K562 (cell line): ENCODE measurements around the gene CD4. TPM values are rescaled to one million over a fixed set of nuclear protein-coding genes. Genes with fewer than 3 reads are reported as not detected.

Experiments used
- DDX20 ChIP-seq: fragments of 450-650 bp; IDR thresholded peaks from 2 replicates; pipeline ENCODE4 v1.6.1; 2016; ENCODE audit warnings: missing genetic modification characterization, low read depth, mild to moderate bottlenecking, missing compliant biosample characterization, moderate library complexity
- MCM2 ChIP-seq: fragments of 450-650 bp; IDR thresholded peaks from 2 replicates; pipeline ENCODE4 v1.6.1; 2017; ENCODE audit warnings: low read depth, mild to moderate bottlenecking
- PCBP1 ChIP-seq: fragments of 200-400 bp; formaldehyde crosslinking; IDR thresholded peaks from 2 replicates; pipeline ENCODE4 v1.6.1; 2018; ENCODE audit warnings: mild to moderate bottlenecking, low read depth, low read length; ENCODE audit not compliant: poor library complexity, severe bottlenecking
- POLR2B ChIP-seq: fragments of 450-650 bp; IDR thresholded peaks from 2 replicates; pipeline ENCODE4 v1.6.1; 2018; ENCODE audit warnings: low read depth; ENCODE audit not compliant: partially characterized antibody
- POLR2G ChIP-seq: fragments of 200-400 bp; formaldehyde crosslinking; IDR thresholded peaks from 2 replicates; pipeline ENCODE4 v1.6.1; 2017; ENCODE audit warnings: low read depth, mild to moderate bottlenecking, antibody characterized with exemption, low read length, moderate library complexity
- TAF1 ChIP-seq: IDR thresholded peaks from 2 replicates; pipeline ENCODE4 v1.6.1; 2011; ENCODE audit warnings: mild to moderate bottlenecking, low read length, moderate library complexity; ENCODE audit not compliant: insufficient read depth, control insufficient read depth, severe bottlenecking; ENCODE audit errors: extremely low read depth
- ZNF146 ChIP-seq: IDR thresholded peaks from one replicate; pipeline ENCODE4 v1.6.1; 2018; ENCODE audit warnings: missing compliant biosample characterization; ENCODE audit not compliant: unreplicated experiment
- polyA plus RNA-seq, 8 experiments: library from polyadenylated mRNA; depleted of rRNA in 4 of 8; stranded (reverse) in 5 of 8; unstranded in 3 of 8; fragments of >200 nt; fragmentation: Nextera tagmentation in 2 of 8; fragmentation: Illumina TruSeq in 1 of 8; extraction: Ambion mirVana in 2 of 8; extraction: Trizol in 1 of 8; gene quantifications; 2 replicates each; pipeline versions ENCODE4 v1.2.1 to v1.2.3, GENCODE V29; 2011 to 2014; ENCODE audit warnings: inconsistent platforms in 1 of 8, missing spikeins in 1 of 8
- total RNA-seq, 7 experiments: library from RNA; depleted of rRNA in 6 of 7; stranded (reverse); fragments of >200 nt in 6 of 7; fragmentation: Illumina TruSeq in 2 of 7; extraction: Trizol in 2 of 7; gene quantifications; 2 replicates each; pipeline versions ENCODE4 v1.2.1 to v1.2.3, GENCODE V29; 2011 to 2021; ENCODE audit warnings: low replicate concordance in 1 of 7
- TF ChIP-seq, protein P1 (sequence below): fragments of 450-650 bp; IDR thresholded peaks from 2 replicates; pipeline ENCODE4 v1.6.1; 2016; ENCODE audit warnings: mild to moderate bottlenecking, moderate library complexity
- TF ChIP-seq, protein P2 (sequence below): fragments of 450-650 bp; IDR thresholded peaks from 2 replicates; pipeline ENCODE4 v1.7.0; 2016; ENCODE audit warnings: borderline replicate concordance
- TF ChIP-seq, protein P3 (sequence below): sonication (generic); formaldehyde crosslinking; IDR thresholded peaks from 2 replicates; pipeline ENCODE4 v1.8.1; 2023; ENCODE audit warnings: mild to moderate bottlenecking, missing genetic modification reagents

The CD4 gene
- total and polyA plus RNA-seq, 9 of the 15 experiments (the other 6 are each of a cell fraction or from before 2014, with no cell fraction given): 0.06 to 0.27 (median 0.09) TPM; not detected in 5

DNA sequence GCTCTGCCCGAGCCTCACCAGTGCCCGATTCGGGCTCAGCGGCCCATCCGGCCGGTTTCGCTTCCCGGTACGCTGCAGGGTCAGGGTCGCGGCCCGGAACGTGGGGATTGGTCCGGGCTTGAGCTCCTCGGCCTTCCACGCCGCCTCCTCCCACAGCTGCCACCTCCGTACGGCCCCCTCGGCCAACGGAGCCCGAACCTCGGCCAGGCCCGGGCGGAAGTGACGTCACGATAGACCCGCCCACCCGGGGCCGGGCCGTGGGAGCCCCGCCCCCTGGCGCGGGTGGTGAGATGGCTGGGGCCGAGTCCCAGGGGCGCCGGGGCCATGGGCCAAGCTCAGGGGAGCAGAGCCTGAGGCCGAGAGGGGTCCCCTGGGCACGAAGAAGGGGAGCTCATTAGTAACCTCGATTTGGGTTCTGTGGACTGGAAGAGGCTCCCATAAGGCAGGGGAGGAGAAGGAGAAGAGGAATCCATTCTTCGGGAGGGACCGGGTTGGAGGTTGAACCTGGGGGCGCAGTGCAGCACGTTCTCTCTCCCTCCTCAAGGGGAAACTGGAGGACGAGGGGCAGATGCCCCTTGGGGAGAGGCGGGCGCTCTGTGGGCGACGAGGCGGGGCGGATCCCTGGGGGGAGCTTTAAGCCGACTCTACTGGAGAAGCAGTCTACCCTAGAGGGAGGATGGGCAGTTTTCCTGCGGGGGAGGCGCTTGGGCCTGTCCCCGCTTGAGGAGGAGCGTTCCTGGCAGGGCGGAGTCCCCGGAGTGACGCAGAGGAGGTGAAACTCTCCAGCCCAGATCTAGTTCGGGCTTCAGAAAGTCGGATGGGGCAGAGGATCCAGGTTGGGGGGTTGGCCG is 36.2 kb upstream of the CD4 start, which contains the start of gene MLF2 (continued):
- TF ChIP-seq, protein P1, sequence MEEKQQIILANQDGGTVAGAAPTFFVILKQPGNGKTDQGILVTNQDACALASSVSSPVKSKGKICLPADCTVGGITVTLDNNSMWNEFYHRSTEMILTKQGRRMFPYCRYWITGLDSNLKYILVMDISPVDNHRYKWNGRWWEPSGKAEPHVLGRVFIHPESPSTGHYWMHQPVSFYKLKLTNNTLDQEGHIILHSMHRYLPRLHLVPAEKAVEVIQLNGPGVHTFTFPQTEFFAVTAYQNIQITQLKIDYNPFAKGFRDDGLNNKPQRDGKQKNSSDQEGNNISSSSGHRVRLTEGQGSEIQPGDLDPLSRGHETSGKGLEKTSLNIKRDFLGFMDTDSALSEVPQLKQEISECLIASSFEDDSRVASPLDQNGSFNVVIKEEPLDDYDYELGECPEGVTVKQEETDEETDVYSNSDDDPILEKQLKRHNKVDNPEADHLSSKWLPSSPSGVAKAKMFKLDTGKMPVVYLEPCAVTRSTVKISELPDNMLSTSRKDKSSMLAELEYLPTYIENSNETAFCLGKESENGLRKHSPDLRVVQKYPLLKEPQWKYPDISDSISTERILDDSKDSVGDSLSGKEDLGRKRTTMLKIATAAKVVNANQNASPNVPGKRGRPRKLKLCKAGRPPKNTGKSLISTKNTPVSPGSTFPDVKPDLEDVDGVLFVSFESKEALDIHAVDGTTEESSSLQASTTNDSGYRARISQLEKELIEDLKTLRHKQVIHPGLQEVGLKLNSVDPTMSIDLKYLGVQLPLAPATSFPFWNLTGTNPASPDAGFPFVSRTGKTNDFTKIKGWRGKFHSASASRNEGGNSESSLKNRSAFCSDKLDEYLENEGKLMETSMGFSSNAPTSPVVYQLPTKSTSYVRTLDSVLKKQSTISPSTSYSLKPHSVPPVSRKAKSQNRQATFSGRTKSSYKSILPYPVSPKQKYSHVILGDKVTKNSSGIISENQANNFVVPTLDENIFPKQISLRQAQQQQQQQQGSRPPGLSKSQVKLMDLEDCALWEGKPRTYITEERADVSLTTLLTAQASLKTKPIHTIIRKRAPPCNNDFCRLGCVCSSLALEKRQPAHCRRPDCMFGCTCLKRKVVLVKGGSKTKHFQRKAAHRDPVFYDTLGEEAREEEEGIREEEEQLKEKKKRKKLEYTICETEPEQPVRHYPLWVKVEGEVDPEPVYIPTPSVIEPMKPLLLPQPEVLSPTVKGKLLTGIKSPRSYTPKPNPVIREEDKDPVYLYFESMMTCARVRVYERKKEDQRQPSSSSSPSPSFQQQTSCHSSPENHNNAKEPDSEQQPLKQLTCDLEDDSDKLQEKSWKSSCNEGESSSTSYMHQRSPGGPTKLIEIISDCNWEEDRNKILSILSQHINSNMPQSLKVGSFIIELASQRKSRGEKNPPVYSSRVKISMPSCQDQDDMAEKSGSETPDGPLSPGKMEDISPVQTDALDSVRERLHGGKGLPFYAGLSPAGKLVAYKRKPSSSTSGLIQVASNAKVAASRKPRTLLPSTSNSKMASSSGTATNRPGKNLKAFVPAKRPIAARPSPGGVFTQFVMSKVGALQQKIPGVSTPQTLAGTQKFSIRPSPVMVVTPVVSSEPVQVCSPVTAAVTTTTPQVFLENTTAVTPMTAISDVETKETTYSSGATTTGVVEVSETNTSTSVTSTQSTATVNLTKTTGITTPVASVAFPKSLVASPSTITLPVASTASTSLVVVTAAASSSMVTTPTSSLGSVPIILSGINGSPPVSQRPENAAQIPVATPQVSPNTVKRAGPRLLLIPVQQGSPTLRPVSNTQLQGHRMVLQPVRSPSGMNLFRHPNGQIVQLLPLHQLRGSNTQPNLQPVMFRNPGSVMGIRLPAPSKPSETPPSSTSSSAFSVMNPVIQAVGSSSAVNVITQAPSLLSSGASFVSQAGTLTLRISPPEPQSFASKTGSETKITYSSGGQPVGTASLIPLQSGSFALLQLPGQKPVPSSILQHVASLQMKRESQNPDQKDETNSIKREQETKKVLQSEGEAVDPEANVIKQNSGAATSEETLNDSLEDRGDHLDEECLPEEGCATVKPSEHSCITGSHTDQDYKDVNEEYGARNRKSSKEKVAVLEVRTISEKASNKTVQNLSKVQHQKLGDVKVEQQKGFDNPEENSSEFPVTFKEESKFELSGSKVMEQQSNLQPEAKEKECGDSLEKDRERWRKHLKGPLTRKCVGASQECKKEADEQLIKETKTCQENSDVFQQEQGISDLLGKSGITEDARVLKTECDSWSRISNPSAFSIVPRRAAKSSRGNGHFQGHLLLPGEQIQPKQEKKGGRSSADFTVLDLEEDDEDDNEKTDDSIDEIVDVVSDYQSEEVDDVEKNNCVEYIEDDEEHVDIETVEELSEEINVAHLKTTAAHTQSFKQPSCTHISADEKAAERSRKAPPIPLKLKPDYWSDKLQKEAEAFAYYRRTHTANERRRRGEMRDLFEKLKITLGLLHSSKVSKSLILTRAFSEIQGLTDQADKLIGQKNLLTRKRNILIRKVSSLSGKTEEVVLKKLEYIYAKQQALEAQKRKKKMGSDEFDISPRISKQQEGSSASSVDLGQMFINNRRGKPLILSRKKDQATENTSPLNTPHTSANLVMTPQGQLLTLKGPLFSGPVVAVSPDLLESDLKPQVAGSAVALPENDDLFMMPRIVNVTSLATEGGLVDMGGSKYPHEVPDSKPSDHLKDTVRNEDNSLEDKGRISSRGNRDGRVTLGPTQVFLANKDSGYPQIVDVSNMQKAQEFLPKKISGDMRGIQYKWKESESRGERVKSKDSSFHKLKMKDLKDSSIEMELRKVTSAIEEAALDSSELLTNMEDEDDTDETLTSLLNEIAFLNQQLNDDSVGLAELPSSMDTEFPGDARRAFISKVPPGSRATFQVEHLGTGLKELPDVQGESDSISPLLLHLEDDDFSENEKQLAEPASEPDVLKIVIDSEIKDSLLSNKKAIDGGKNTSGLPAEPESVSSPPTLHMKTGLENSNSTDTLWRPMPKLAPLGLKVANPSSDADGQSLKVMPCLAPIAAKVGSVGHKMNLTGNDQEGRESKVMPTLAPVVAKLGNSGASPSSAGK: no peak
- TF ChIP-seq POLR2B: peak; percentile 85
- no peak for TF ChIP-seq MCM2
- no peak for TF ChIP-seq PCBP1
- TF ChIP-seq TAF1: peak; percentile 64
- TF ChIP-seq, protein P2, sequence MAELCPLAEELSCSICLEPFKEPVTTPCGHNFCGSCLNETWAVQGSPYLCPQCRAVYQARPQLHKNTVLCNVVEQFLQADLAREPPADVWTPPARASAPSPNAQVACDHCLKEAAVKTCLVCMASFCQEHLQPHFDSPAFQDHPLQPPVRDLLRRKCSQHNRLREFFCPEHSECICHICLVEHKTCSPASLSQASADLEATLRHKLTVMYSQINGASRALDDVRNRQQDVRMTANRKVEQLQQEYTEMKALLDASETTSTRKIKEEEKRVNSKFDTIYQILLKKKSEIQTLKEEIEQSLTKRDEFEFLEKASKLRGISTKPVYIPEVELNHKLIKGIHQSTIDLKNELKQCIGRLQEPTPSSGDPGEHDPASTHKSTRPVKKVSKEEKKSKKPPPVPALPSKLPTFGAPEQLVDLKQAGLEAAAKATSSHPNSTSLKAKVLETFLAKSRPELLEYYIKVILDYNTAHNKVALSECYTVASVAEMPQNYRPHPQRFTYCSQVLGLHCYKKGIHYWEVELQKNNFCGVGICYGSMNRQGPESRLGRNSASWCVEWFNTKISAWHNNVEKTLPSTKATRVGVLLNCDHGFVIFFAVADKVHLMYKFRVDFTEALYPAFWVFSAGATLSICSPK: no peak
- peak; percentile 89 for TF ChIP-seq POLR2G
- TF ChIP-seq, protein P3, sequence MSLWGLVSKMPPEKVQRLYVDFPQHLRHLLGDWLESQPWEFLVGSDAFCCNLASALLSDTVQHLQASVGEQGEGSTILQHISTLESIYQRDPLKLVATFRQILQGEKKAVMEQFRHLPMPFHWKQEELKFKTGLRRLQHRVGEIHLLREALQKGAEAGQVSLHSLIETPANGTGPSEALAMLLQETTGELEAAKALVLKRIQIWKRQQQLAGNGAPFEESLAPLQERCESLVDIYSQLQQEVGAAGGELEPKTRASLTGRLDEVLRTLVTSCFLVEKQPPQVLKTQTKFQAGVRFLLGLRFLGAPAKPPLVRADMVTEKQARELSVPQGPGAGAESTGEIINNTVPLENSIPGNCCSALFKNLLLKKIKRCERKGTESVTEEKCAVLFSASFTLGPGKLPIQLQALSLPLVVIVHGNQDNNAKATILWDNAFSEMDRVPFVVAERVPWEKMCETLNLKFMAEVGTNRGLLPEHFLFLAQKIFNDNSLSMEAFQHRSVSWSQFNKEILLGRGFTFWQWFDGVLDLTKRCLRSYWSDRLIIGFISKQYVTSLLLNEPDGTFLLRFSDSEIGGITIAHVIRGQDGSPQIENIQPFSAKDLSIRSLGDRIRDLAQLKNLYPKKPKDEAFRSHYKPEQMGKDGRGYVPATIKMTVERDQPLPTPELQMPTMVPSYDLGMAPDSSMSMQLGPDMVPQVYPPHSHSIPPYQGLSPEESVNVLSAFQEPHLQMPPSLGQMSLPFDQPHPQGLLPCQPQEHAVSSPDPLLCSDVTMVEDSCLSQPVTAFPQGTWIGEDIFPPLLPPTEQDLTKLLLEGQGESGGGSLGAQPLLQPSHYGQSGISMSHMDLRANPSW (CRISPR knock-in tag): no peak
- no peak for TF ChIP-seq DDX20 (tag)
- no peak for TF ChIP-seq ZNF146 (CRISPR knock-in tag)
